Muscle layer of colon (tissue), 2 donors: ENCODE results near the gene ZNF365.
"Not testable (repeated sequence)": the region's sequence is repeated elsewhere in the genome, so short reads cannot be mapped to it uniquely, and the experiment has no call there.

Experiments used
- H3K27ac ChIP-seq: one replicate; pipeline ENCODE4 v1.7.0; 2013; ENCODE audit warnings: low read depth, mild to moderate bottlenecking, low read length, moderate library complexity
- H3K27me3 ChIP-seq, 2 donors: one replicate each; pipeline ENCODE4 v1.7.0; 2013; ENCODE audit warnings: low read length in 2 of 2, mild to moderate bottlenecking in 2 of 2; ENCODE audit not compliant: insufficient read depth in 2 of 2, control insufficient read depth in 1 of 2
- H3K36me3 ChIP-seq: one replicate; pipeline ENCODE4 v1.7.0; 2013; ENCODE audit warnings: mild to moderate bottlenecking, low read length; ENCODE audit not compliant: insufficient read depth
- H3K4me1 ChIP-seq: one replicate; pipeline ENCODE4 v1.7.0; 2013; ENCODE audit warnings: mild to moderate bottlenecking, low read length; ENCODE audit not compliant: insufficient read depth
- H3K4me3 ChIP-seq, 2 donors: one replicate each; pipeline ENCODE4 v1.7.0; 2013; ENCODE audit warnings: low read length in 2 of 2, low read depth in 1 of 2, mild to moderate bottlenecking in 1 of 2, moderate library complexity in 1 of 2
- H3K9ac ChIP-seq: one replicate; pipeline ENCODE4 v1.7.0; 2013; ENCODE audit warnings: low read length
- H3K9me3 ChIP-seq: one replicate; pipeline ENCODE4 v1.7.0; 2013; ENCODE audit warnings: mild to moderate bottlenecking, low read length
- donor health status: abdominal sarcoma.
- donor health status: Adenocarcinoma of cecum.

Gene ZNF365

DNA sequence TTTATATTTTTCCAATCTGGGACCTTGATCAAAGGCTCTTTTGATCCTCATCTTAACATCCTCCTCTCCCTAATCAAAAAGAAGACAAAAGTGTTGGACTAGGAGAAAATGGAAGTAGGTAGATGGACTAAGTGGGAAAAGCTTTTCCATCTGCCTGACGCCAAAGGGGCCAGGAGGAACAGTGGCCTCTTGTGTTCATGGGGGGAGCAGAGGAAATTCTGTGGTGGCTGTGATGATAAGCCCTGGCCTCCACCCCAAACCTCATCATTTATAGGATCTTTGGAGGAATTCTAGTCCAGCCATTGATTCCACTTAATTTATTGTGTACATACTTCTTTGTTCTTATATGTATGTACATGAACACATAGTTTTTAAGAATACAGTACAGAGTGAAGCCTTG, 21.7 kb downstream of the ZNF365 start:
- Histone ChIP-seq H3K4me3 (no peak overlapping the region), H3K27me3 (no peaks in the 10 kb centered on the region), H3K36me3 (no peaks in the 10 kb centered on the region), H3K27ac (no peak overlapping the region), H3K4me1 (no peaks in the 10 kb centered on the region), H3K9ac (no peak overlapping the region), H3K9me3 (no peaks in the 10 kb centered on the region)

DNA sequence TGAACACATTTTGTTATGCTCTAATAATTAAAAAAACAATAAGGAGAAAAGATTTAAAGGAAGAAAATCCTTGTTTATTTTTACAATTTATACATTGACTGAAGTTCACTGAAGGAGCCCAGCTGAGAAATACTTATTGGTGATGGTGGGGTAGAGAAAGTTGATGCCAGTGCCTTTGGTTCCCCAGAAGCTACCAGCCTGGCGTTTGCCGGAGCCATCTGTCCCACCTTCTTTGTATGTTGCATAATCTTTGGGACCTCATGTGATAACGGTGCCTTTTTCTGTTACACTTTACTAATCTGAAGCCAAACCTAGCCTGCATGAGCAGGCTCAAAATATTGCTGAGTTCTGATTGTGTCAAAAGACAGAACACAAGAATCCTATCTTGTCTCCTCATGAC, 22.7 kb downstream of the ZNF365 start:
- Histone ChIP-seq H3K9me3 (no peaks in the 10 kb centered on the region), H3K27ac (no peak overlapping the region), H3K4me1 (no peaks in the 10 kb centered on the region), H3K27me3 (no peaks in the 10 kb centered on the region), H3K4me3 (no peak overlapping the region), H3K9ac (no peak overlapping the region), H3K36me3 (no peaks in the 10 kb centered on the region)

DNA sequence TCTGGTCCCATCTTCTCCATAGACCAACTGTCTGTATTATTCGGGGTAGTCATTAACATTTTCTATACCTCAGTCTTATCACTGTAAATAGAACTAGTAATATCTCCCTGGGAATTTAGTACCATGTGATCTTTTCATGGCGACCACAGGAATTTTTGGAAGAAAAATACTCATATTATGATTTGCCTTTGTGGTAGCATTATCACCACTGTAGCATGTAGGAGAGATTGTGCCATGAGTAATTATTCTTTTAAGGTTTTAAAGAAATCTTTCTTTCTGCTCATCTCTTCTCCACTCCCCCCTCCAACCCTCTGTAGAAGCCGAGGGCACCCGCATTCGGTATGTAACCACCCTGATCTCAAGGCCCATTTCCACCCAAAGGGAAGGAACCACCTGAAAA, 25.0 kb downstream of the ZNF365 start:
- no peaks in the 10 kb centered on the region for H3K9me3 ChIP-seq
- no peaks in the 10 kb centered on the region for H3K4me1 ChIP-seq
- no peak overlapping the region for H3K27ac ChIP-seq
- no peaks in the 10 kb centered on the region for H3K27me3 ChIP-seq
- no peak overlapping the region for H3K9ac ChIP-seq
- H3K36me3 ChIP-seq, result no peaks in the 10 kb centered on the region
- H3K4me3 ChIP-seq, result no peak overlapping the region

DNA sequence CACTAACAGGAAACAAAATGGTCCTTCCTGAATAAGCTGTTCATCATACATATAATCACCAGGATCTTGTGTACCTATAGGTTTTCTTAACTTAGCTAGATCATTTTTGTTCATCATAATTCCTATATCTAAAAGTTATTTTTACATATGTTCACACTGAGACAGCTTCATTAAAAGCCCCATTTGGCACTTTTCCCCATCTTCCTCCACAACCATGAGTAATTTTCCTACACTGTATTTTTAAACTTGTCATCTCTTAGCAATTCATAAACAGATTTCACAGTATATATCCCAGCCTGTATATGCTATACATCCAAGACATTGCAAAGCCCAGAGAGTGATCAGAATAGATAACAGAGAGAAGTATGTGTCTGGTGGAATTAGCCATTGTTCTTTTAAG, 28.3 kb downstream of the ZNF365 start:
- H3K27ac ChIP-seq, result no peak overlapping the region

DNA sequence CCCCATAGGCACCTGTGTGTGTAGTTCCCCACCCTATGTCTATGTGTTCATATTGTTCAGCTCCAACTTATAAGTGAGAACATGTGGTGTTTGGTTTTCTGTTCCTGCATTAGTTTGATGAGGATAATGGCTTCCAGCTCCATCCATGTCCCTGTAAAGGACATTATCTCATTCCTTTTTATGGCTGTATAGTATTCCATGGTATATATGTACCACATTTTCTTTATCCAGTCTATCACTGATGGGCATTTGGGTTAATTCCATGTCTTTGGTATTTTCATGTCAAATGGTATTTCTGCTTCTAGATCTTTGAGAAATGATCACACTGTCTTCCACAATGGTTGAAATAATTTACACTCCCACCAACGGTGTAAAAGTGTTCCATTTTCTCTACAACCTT, 36.4 kb downstream of the ZNF365 start:
- H3K27me3 ChIP-seq, H3K4me1 ChIP-seq, H3K9ac ChIP-seq, H3K36me3 ChIP-seq, H3K9me3 ChIP-seq, H3K4me3 ChIP-seq, H3K27ac ChIP-seq: not testable (repeated sequence)

More for the DNA sequence above, 28.3 kb downstream of the ZNF365 start:
- Histone ChIP-seq H3K36me3 (no peaks in the 10 kb centered on the region), H3K27me3 (no peaks in the 10 kb centered on the region), H3K4me3 (no peak overlapping the region), H3K4me1 (no peaks in the 10 kb centered on the region), H3K9me3 (no peaks in the 10 kb centered on the region), H3K9ac (no peak overlapping the region)

DNA sequence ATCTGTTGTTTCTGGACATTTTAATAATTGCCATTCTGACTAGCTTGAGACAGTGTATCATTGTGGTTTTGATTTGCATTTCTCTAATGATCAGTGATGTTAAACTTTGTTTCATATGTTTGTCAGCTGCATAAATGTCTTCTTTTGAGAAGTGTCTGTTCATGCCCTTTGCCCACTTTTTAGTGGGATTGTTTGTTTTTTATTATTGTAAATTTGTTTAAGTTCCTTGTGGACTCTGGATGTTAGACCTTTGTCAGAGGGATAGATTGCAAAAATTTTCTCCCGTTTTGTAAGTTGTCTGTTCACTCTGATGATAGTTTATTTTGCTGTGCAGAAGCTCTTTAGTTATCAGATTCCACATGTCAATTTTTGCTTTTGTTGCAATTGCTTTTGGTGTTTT, 36.8 kb downstream of the ZNF365 start:
- not testable (repeated sequence) for H3K27ac ChIP-seq, H3K4me3 ChIP-seq, H3K36me3 ChIP-seq, H3K27me3 ChIP-seq, H3K9me3 ChIP-seq, H3K4me1 ChIP-seq, H3K9ac ChIP-seq

DNA sequence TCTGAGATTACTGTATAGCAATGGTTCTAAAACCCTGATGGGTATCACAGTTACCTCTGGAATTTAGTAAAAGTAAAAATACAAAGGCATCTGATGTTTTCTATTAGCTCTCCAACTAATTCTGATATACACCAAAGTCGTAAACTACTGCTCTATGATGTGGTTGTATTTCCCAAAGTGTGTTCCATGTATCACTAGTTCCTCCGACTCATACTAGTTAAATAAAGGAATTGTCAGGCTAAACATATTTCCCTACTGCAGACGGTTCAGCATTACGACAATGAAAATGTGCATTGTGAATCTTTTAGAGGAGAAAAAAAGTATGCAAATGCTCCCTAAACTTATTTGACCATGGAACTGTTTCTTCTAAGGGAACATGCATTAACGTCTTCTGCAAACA, 38.9 kb downstream of the ZNF365 start:
- Histone ChIP-seq H3K9me3 (no peaks in the 10 kb centered on the region), H3K9ac (no peak overlapping the region), H3K4me1 (no peaks in the 10 kb centered on the region), H3K36me3 (no peaks in the 10 kb centered on the region), H3K4me3 (no peak overlapping the region), H3K27ac (no peak overlapping the region), H3K27me3 (no peaks in the 10 kb centered on the region)

DNA sequence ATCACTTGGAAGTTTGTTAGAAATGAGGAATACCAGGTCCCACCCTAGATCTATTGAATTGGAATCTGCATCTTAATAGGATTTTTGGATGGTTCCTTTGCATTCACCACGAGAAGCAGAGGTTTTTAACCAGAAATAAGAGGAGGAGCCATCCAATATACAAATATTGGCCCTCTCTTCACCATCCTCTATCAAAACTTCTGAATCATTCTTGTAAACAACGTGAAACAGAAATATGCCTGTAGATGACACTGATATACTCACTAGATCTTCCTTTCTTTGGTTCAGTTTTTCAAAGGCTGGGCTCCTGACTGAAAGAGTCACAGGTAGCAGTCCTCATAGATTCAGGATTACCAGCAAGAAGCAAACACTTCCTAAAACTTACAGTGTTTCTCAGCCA, 39.5 kb downstream of the ZNF365 start:
- H3K4me1 ChIP-seq, result no peaks in the 10 kb centered on the region
- H3K36me3 ChIP-seq, result no peaks in the 10 kb centered on the region
- H3K27ac ChIP-seq, result no peak overlapping the region
- no peak overlapping the region for H3K4me3 ChIP-seq
- no peaks in the 10 kb centered on the region for H3K9me3 ChIP-seq
- H3K9ac ChIP-seq, result no peak overlapping the region
- no peaks in the 10 kb centered on the region for H3K27me3 ChIP-seq

DNA sequence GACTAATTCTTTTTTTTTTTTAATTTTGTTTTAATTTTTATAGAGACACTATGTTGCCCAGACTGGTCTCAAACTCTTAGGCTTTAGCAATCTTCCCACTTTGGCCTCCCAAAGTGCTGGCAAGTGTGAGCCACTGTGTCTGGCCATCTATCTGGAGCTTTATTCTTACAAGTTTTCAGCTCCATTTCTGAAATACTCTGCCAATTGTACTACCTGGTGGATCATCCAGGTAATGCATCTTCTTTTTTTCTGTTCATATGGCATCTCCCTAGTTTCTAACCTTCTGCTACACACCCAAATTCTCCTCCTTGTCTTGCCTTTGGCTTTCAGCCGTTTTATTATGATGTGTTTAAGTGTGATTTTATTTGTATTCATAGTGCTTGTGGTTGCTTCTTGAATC, 40.2 kb downstream of the ZNF365 start:
- H3K36me3 ChIP-seq, result no peaks in the 10 kb centered on the region
- H3K27me3 ChIP-seq, result no peaks in the 10 kb centered on the region
- H3K9ac ChIP-seq, result no peak overlapping the region
- no peak overlapping the region for H3K27ac ChIP-seq
- no peak overlapping the region for H3K4me3 ChIP-seq
- H3K9me3 ChIP-seq, result no peaks in the 10 kb centered on the region
- no peaks in the 10 kb centered on the region for H3K4me1 ChIP-seq

DNA sequence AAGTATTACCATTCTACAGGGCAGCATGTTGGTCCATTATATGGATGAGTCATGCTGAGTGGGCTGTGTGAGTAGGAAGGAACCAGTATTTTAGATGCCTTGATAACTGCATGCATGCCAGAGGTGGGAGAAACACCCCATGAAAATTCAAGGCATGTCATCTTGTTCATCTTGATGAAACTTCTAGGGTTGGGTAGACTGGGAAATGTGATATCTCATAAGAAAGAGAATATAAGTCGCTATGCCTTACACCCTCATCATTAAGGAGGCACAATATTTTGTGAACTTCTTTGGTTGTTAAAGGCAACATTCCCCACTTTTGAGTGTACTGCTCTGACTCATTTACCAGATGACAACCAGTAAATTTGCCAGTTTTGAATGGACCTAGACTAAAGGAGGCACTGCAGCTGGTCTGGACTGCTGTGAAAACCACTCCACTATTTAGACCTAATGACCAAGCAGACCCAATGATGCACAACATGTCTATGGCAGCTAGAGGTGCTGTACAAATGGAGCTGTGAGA, 48.0 kb downstream of the ZNF365 start:
- Histone ChIP-seq H3K4me3 (no peak overlapping the region), H3K36me3 (no peaks in the 10 kb centered on the region), H3K27ac (no peak overlapping the region), H3K9me3 (no peaks in the 10 kb centered on the region), H3K27me3 (no peaks in the 10 kb centered on the region), H3K4me1 (no peaks in the 10 kb centered on the region), H3K9ac (no peak overlapping the region)

DNA sequence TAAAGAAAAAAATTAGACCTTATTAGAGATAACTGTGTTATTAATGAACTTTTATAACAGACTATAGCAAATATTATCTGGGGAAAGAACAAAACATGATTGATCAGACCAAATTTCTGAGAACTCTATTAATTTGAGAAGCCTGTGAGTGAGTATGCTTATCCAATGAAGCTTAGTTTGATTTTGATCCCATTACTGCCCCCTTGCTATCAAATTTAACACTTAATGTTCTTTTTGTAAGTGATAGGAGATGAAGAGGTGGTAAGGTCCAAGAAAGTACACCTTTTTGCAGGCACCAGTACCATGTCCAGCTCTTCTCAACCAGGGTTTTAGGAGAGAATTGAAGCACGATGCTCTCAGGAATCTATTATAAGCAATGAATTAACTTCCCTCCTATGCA, 49.9 kb downstream of the ZNF365 start:
- Histone ChIP-seq H3K4me3 (no peak overlapping the region), H3K9me3 (no peaks in the 10 kb centered on the region), H3K27ac (no peak overlapping the region), H3K9ac (no peak overlapping the region), H3K36me3 (no peaks in the 10 kb centered on the region), H3K4me1 (no peaks in the 10 kb centered on the region), H3K27me3 (no peaks in the 10 kb centered on the region)

DNA sequence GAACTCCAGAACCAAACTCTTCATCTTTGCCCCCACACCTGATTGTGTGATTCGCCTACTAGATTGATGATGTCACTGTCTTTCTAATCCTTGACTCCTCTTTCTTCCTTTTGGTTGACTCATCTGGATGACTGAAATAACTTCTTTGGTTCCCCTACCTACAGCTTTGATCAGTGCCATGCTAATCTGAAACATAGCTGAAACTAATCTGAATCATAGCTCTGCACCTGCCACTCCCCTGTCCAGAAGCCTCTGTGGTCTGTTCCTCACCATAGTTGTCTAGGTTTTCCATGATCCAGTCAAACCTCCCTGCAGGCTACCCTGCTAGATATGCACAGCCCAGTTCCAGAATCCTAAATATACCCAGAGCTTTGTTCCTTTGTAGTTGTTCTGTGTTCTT, 51.9 kb downstream of the ZNF365 start:
- H3K4me3 ChIP-seq, result no peak overlapping the region
- no peak overlapping the region for H3K27ac ChIP-seq
- no peak overlapping the region for H3K9ac ChIP-seq
- no peaks in the 10 kb centered on the region for H3K9me3 ChIP-seq
- no peaks in the 10 kb centered on the region for H3K4me1 ChIP-seq
- no peaks in the 10 kb centered on the region for H3K27me3 ChIP-seq
- H3K36me3 ChIP-seq, result no peaks in the 10 kb centered on the region
